H1 (cell line): ENCODE measurements around the gene SMAGP. TPM values are rescaled to one million over a fixed set of nuclear protein-coding genes. Genes with fewer than 3 reads are reported as not detected.

Experiments used
- GABPA ChIP-seq: IDR thresholded peaks from 2 replicates; pipeline ENCODE4 v1.6.1; 2011; ENCODE audit warnings: mild to moderate bottlenecking, low read length, moderate library complexity, borderline replicate concordance; ENCODE audit not compliant: insufficient read depth
- HDAC6 ChIP-seq: IDR thresholded peaks from one replicate; pipeline ENCODE4 v1.7.1; 2012; ENCODE audit warnings: low read depth, mild to moderate bottlenecking, inconsistent platforms, low read length, moderate library complexity
- SP4 ChIP-seq: IDR thresholded peaks from 2 replicates; pipeline ENCODE4 v1.6.1; 2012; ENCODE audit warnings: low read length, inconsistent platforms
- SUZ12 ChIP-seq: fragments of 200-600 bp; sonication (generic); IDR thresholded peaks from 2 replicates; pipeline ENCODE4 v1.6.1; 2012; ENCODE audit warnings: mild to moderate bottlenecking, inconsistent platforms, low read length, moderate library complexity, mixed read lengths
- TAF1 ChIP-seq: IDR thresholded peaks from 2 replicates; pipeline ENCODE4 v1.6.1; 2011; ENCODE audit warnings: mild to moderate bottlenecking, low read depth, low read length
- polyA plus RNA-seq, 7 experiments: library from polyadenylated mRNA; depleted of rRNA in 3 of 7; stranded (reverse) in 5 of 7; unstranded in 2 of 7; fragments of >200 nt in 5 of 7; fragments of 200-250 nt in 2 of 7; gene quantifications; 1 replicate in 5 of 7; 2 replicates in 1 of 7; 4 replicates in 1 of 7; pipeline versions ENCODE4 v1.2.1 to v1.2.3, GENCODE V29; 2011 to 2013; ENCODE audit warnings: missing spikeins in 2 of 7, mixed read lengths in 2 of 7
- total RNA-seq: library from RNA; stranded (reverse); fragmentation: NEBNext Ultra II Directional; extraction: Animal tissue kit (Norgen Biotek cat#: 25700); gene quantifications from 2 replicates; pipeline ENCODE4 v1.2.1, GENCODE V29; 2021
- TF ChIP-seq, protein P1 (sequence below), 3 experiments: IDR thresholded peaks; 1 replicate in 2 of 3; 2 replicates in 1 of 3; pipeline versions ENCODE4 v1.5.1 to v1.6.1; 2011; ENCODE audit warnings: low read length in 3 of 3, mild to moderate bottlenecking in 3 of 3, inconsistent platforms in 2 of 3, low read depth in 1 of 3, moderate library complexity in 1 of 3; ENCODE audit not compliant: insufficient read depth in 1 of 3; ENCODE audit errors: control extremely low read depth in 1 of 3

Gene SMAGP
- total and polyA plus RNA-seq, 2 of the 8 experiments (the other 6 are each of a cell fraction or from before 2014, with no cell fraction given), result 9.4 to 12.7 TPM

DNA sequence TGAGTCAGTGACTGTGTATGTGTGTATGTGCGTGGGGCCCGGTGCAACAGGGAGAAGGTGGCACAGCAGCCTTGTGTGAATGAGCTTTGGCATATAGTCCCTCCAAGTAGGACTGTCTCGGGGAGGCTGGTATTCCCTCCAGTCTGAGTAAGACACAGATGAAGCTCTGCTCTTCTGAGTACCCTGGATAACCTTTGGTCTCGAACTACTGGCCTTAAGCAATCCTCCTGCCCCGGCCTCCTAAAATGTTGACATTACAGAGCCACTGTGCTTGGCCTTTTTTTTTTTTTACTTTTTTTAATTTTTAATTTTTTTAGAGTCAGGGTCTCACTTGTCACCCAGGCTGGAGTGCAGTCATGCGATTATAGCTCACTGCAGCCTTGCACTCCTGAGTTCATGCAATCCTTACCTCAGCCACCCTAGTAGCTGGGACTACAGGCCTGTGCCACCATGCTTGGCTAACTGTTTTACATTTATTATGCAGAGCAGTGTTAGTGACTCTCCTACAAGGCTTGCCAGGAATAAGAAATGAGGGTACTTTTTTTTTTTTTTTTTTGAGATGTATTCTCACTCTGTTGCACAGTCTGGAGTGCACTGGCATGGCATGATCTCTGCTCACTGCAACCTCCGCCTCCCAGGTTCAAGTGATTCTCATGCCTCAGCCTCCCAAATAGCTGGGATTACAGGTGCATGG, 41.0 kb downstream of the SMAGP start (continued):
- TF ChIP-seq, protein P1, sequence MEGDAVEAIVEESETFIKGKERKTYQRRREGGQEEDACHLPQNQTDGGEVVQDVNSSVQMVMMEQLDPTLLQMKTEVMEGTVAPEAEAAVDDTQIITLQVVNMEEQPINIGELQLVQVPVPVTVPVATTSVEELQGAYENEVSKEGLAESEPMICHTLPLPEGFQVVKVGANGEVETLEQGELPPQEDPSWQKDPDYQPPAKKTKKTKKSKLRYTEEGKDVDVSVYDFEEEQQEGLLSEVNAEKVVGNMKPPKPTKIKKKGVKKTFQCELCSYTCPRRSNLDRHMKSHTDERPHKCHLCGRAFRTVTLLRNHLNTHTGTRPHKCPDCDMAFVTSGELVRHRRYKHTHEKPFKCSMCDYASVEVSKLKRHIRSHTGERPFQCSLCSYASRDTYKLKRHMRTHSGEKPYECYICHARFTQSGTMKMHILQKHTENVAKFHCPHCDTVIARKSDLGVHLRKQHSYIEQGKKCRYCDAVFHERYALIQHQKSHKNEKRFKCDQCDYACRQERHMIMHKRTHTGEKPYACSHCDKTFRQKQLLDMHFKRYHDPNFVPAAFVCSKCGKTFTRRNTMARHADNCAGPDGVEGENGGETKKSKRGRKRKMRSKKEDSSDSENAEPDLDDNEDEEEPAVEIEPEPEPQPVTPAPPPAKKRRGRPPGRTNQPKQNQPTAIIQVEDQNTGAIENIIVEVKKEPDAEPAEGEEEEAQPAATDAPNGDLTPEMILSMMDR (IDR thresholded peaks at IDR 0.05; ENCODE audit: control extremely low read depth in 1 of 3, insufficient read depth in 1 of 3, low read depth in 1 of 3, low read length in 3 of 3), result no peak
- TF ChIP-seq TAF1 (no peak), GABPA (no peak), SP4 (no peak), HDAC6 (no peak), SUZ12 (no peak)
